ENCODE results near the gene THOC7.

The THOC7 gene

DNA sequence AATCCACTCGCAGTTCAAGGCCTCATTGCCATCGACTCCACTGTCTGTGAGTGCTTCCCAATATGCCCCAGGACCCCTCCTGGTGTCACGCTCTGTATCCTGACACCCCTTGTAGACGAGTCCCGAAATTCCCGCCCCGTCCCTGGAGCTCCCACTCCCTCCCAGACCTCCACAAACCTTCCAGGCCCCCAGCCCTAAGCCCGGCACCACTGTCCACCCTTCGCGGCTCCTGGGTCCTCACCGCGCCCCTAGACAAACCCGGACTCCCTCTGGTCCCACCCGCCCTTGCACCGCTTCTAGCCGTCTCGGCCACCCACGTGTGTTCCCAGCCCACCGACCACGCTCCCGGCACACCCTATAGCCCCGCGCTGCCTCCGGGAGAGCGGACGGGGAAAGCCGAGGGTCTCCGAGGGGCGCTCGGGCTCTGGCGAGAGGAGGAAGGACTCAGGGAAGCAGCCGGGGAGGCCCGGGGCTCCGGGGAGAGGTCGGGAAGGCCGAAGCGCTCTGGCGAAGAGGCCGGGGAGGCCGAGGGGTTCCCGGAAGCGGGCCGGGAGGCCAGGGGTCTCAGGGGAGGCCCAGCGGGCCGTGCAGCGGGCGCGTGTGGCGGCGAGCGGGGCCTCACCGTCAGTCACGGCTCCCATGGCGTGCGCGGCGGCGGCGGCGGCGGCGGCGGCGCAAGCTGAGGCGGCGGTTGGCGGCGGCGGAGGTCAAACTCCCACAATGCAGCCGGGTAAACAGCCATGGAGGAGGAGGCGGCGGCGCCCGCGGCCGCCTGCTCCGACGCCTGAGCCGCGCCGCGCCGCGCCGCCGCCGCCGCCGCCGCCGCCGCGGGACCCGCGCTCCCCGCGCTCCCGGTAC lies at the start of gene THOC7, which contains the start of gene ATXN7:
THOC7 (minus strand) TSS at position 656 of the 858 bp plus-strand sequence; CDS start at position 641, 15 bp downstream.
ATXN7 (plus strand) TSS at position 718 of the 858 bp plus-strand sequence. CDS start 48,732 bp downstream, outside the sequence.
- TF ChIP-seq CTCF (IDR thresholded peaks at IDR 0.05; ENCODE audit: low read depth, low read length, missing control alignments) = no peak
- no peak for DNase-seq (ENCODE audit: low read depth)
- peak within 1 kb of the TSS; percentile 86 for H3K4me3 ChIP-seq (ENCODE audit: low read depth, low read length)
- in situ Hi-C loops (cut with HindIII; ENCODE audit: low sequenced_read_pairs) = no loop called here

- TF ChIP-seq CTCF (IDR thresholded peaks at IDR 0.05; ENCODE audit: low read depth, low read length, missing control alignments) = no peak
- in situ Hi-C loops (cut with HindIII; ENCODE audit: low sequenced_read_pairs) = no loop called here
- peak overlapping the region; percentile 52 for H3K4me3 ChIP-seq (ENCODE audit: low read depth, low read length)
- DNase-seq (ENCODE audit: low read depth) = peak; percentile 24
These were observed 49.4 kb upstream of the THOC7 start for GRCh38 chr3:63912768-63913588.

- DNase-seq (ENCODE audit: low read depth) = peak; percentile 82
- in situ Hi-C loops (cut with HindIII; ENCODE audit: low sequenced_read_pairs) = no loop called here
- no peak for TF ChIP-seq CTCF (IDR thresholded peaks at IDR 0.05; ENCODE audit: low read depth, low read length, missing control alignments)
- peak within 1 kb of the TSS; percentile 52 for H3K4me3 ChIP-seq (ENCODE audit: low read depth, low read length)
These were observed 48.5 kb upstream of the THOC7 start, which contains the start of gene SCAANT1 for GRCh38 chr3:63911873-63912767. Gene SCAANT1 (minus strand): TSS chr3:63912383.

GRCh38 chr3:63911509-63911872 lies 47.9 kb upstream of the THOC7 start:
- peak overlapping the region; percentile 52 for H3K4me3 ChIP-seq (ENCODE audit: low read depth, low read length)
- TF ChIP-seq CTCF (IDR thresholded peaks at IDR 0.05; ENCODE audit: low read depth, low read length, missing control alignments) = no peak
- in situ Hi-C loops (cut with HindIII; ENCODE audit: low sequenced_read_pairs) = no loop called here
- no peak for DNase-seq (ENCODE audit: low read depth)

- peak overlapping the region; percentile 52 for H3K4me3 ChIP-seq (ENCODE audit: low read depth, low read length)
- no peak for DNase-seq (ENCODE audit: low read depth)
These were observed 47.3 kb upstream of the THOC7 start for GRCh38 chr3:63910891-63911290.

More at GRCh38 chr3:63910891-63911290, 47.3 kb upstream of the THOC7 start:
- in situ Hi-C loops (cut with HindIII; ENCODE audit: low sequenced_read_pairs) = no loop called here
- TF ChIP-seq CTCF (IDR thresholded peaks at IDR 0.05; ENCODE audit: low read depth, low read length, missing control alignments) = no peak

Measured in astrocyte of the cerebellum (primary cell).